Measurements from ENCODE around the gene SCN1A. TPM values are rescaled to one million over a fixed set of nuclear protein-coding genes. Genes with fewer than 3 reads are reported as not detected.

SCN1A gene
- total RNA-seq (2022; extraction: Qiagen RNA extraction; ENCODE audit: low read depth) = not detected in 5 replicates

DNA sequence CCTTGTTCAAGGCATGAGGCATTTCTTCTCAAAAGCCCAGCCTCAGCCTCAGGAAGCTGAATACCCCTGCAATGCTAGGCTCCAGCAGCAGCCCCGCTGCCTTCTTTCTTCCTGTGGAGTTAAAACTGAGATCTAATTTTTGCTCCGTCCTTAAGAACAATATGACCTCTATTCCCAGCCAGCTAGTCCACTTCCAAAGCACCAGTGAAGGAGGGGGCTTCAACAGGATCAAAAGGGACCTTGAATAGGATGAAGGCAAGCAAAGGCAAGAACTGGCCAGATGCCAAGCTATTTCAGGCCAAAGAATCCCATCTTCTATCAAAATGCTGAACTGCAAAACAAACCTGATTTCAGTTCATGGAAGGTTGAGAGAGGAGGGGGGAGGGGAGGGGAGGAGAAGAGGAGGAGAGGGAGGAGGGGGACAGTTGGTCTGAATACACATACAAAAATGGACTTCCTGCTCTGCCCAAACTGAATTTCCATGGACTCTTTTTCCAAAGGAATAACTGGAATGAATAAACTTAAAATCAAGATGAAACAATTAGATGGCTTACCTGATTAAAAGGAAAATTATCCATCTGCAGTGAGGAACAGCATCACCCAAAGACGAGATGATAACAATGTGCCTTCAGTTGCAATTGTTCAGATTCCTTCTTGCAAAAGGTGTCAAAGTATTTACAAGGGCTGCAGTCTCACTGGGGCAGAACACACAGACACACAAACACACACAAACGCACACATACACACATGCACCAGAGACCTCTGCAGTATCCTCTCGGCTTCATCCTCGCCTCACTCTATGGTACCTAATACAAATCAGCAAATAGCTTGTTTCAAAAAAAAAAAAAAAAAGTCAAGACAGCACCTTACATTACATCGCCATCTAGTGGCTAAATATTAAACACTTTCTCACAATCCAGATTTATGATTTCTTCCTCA is at the start of gene SCN1A:
SCN1A (minus strand) TSS at position 804 of the 939 bp plus-strand sequence. CDS start 54,399 bp downstream, outside the sequence.

DNA sequence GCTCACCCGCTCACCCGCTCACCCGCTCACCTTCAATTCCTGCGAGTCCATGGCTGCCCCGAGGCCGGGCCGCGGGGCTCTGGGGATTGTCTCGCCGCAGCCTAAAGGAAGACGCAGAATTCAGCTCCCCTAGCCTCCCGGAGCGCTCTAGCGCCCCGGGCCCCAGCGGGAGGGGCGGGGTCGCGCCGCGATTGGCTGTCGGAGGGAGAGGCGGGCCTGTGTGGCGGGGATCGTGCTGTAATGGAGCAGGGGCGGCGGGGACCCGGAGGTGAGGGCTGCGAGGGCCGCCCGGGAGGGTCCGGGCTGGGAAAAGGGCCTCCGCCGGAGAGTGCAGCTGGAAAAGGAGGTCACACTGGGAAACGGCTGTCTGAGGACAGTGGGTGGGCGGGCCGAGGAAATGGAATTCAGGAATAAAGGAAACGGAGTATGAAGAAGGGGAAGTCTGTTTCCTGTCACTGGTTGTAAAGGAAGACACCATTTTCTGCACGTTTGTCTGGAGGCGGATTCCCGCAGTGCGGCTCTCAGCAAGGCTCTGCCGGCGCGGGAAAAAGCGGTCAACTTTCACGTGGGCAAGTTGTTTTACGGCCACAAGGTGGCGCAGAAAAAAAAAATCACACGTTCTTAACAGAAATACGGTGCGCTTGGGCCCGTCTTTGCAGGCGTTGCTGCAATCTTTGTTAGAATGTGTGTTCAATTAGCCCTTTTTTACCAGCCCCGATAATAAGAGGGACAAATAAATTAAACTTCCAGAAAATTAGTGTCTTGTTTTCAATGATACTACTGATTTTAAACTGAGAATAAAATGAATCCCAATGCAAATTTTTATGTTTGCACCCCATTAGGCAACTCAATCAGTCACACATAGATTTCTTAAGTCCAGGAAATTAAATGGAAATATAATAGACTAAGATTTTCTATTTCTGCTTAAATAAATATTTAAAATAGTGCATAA is 173.9 kb downstream of the SCN1A start, which contains the start of gene TTC21B:
TTC21B (minus strand) TSS at position 122 of the 952 bp plus-strand sequence; CDS start at position 51, 71 bp downstream.

Other genes starting within 250 kb of the SCN1A start
- 3.9 to 6.3 TPM (median 4.6 TPM) in 5 replicates for gene TTC21B, start 174.2 kb downstream of the SCN1A start, total RNA-seq (2022; extraction: Qiagen RNA extraction; ENCODE audit: low read depth)
- 2.6 to 5.0 TPM (median 4.2 TPM) in 5 replicates for gene SCN9A, start 247.9 kb upstream of the SCN1A start, total RNA-seq (2022; extraction: Qiagen RNA extraction; ENCODE audit: low read depth)